CD14-positive monocyte (primary cell): ENCODE data around the gene TATDN2. TPM values are rescaled to one million over a fixed set of nuclear protein-coding genes. Genes with fewer than 3 reads are reported as not detected.

Experiments
- DNase-seq, 3 donors: peaks; one replicate each; pipeline ENCODE4 v3.0.0-alpha.2; 2011 to 2022
- H2AFZ ChIP-seq: 2 replicates; pipeline ENCODE4 v1.6.0; 2012; ENCODE audit warnings: mild to moderate bottlenecking, low read depth, low read length, inconsistent platforms; ENCODE audit not compliant: insufficient read depth, poor library complexity, severe bottlenecking
- H3K27ac ChIP-seq, 2 donors: 1 replicate in 1 of 2; 2 replicates in 1 of 2; pipeline ENCODE4 v1.5.1; 2012 to 2013; ENCODE audit warnings: low read length in 2 of 2, control low read depth in 1 of 2, inconsistent platforms in 1 of 2, low read depth in 1 of 2, mild to moderate bottlenecking in 1 of 2
- H3K27me3 ChIP-seq, 2 donors: one replicate each; pipeline versions ENCODE4 v1.6.0 to v1.6.1; 2011 to 2013; ENCODE audit warnings: low read length in 2 of 2; ENCODE audit not compliant: control insufficient read depth in 2 of 2, insufficient read depth in 2 of 2
- H3K36me3 ChIP-seq, 2 donors: replicated peaks in 1 of 2; 1 replicate in 1 of 2; 2 replicates in 1 of 2; pipeline versions ENCODE4 v1.5.1 to v1.6.1; 2012 to 2013; ENCODE audit warnings: low read length in 2 of 2, control low read depth in 1 of 2, inconsistent platforms in 1 of 2, mild to moderate bottlenecking in 1 of 2; ENCODE audit not compliant: insufficient read depth in 2 of 2, control insufficient read depth in 1 of 2
- H3K4me1 ChIP-seq, 2 donors: 1 replicate in 1 of 2; 2 replicates in 1 of 2; pipeline versions ENCODE4 v1.5.1 to v1.6.1; 2012 to 2013; ENCODE audit warnings: low read length in 2 of 2, control low read depth in 1 of 2, inconsistent platforms in 1 of 2, mild to moderate bottlenecking in 1 of 2, moderate library complexity in 1 of 2; ENCODE audit not compliant: insufficient read depth in 2 of 2, control insufficient read depth in 1 of 2
- H3K4me2 ChIP-seq: replicated peaks from 2 replicates; pipeline ENCODE3; 2012; ENCODE audit warnings: low read length, moderate library complexity, mild to moderate bottlenecking; ENCODE audit not compliant: poor library complexity, severe bottlenecking; ENCODE audit errors: extremely low read depth
- H3K4me3 ChIP-seq, 3 experiments: fragments of 200-600 bp in 1 of 3; sonication (generic) in 1 of 3; replicated peaks in 1 of 3; 1 replicate in 2 of 3; 2 replicates in 1 of 3; pipeline ENCODE4 v1.5.1; 2011 to 2013; ENCODE audit warnings: low read length in 3 of 3, mild to moderate bottlenecking in 3 of 3, control low read depth in 2 of 3, low read depth in 2 of 3, inconsistent platforms in 1 of 3, moderate library complexity in 1 of 3
- H3K79me2 ChIP-seq: 2 replicates; pipeline ENCODE4 v1.6.0; 2012; ENCODE audit warnings: mild to moderate bottlenecking, control low read depth, inconsistent platforms, low read length, moderate library complexity; ENCODE audit not compliant: insufficient read depth
- H3K9ac ChIP-seq: 2 replicates; pipeline ENCODE4 v1.6.0; 2017; ENCODE audit warnings: low read length, mild to moderate bottlenecking; ENCODE audit not compliant: insufficient read depth, poor library complexity, severe bottlenecking
- H3K9me3 ChIP-seq, 2 donors: replicated peaks in 1 of 2; 1 replicate in 1 of 2; 2 replicates in 1 of 2; pipeline versions ENCODE4 v1.5.1 to v1.6.1; 2012 to 2013; ENCODE audit warnings: low read length in 2 of 2, control low read depth in 1 of 2; ENCODE audit not compliant: control insufficient read depth in 1 of 2, insufficient read depth in 1 of 2
- H4K20me1 ChIP-seq: 2 replicates; pipeline ENCODE4 v1.6.0; 2012; ENCODE audit warnings: mild to moderate bottlenecking, low read length, control low read depth, moderate library complexity; ENCODE audit not compliant: insufficient read depth
- H3K27ac Mint-ChIP-seq, 7 donors: one replicate each; pipeline ENCODE4 v1.8.0; 2020; ENCODE audit warnings: mild to moderate bottlenecking in 7 of 7, mixed read lengths in 7 of 7, moderate library complexity in 6 of 7, inconsistent platforms in 2 of 7
- H3K27me3 Mint-ChIP-seq, 3 donors: one replicate each; pipeline ENCODE4 v1.8.0; 2021 to 2022; ENCODE audit warnings: low read depth in 3 of 3, mild to moderate bottlenecking in 3 of 3, mixed read lengths in 3 of 3, moderate library complexity in 3 of 3, inconsistent platforms in 1 of 3
- H3K36me3 Mint-ChIP-seq, 2 donors: one replicate each; pipeline ENCODE4 v1.8.0; 2020; ENCODE audit warnings: mixed read lengths in 2 of 2, inconsistent platforms in 1 of 2, mild to moderate bottlenecking in 1 of 2
- H3K4me1 Mint-ChIP-seq: one replicate; pipeline ENCODE4 v1.8.0; 2020; ENCODE audit warnings: mild to moderate bottlenecking, mixed read lengths
- H3K4me3 Mint-ChIP-seq, 2 donors: one replicate each; pipeline ENCODE4 v1.8.0; 2020; ENCODE audit warnings: mild to moderate bottlenecking in 2 of 2, mixed read lengths in 2 of 2, moderate library complexity in 1 of 2
- H3K9me3 Mint-ChIP-seq, 7 donors: one replicate each; pipeline ENCODE4 v1.8.0; 2020 to 2022; ENCODE audit warnings: mixed read lengths in 7 of 7, mild to moderate bottlenecking in 6 of 7, moderate library complexity in 6 of 7, inconsistent platforms in 2 of 7
- WGBS: methylation state at CpG from one replicate; pipeline ENCODE4 v1.1.5; 2013; ENCODE audit warnings: missing lambda C conversion rate; ENCODE audit not compliant: insufficient coverage; 5-methylcytosine and 5-hydroxymethylcytosine counted together
- intact Hi-C, 2 donors: fragments of 100-400 bp; cut with micrococcal nuclease; formaldehyde crosslinking; loops; one replicate each; pipeline versions ENCODE4 v1.15.0 to v1.15.1; 2023
- polyA plus RNA-seq, 3 donors: library from polyadenylated mRNA; depleted of rRNA in 1 of 3; unstranded in 2 of 3; stranded (reverse) in 1 of 3; fragments of 300-500 nt in 2 of 3; fragments of >200 nt in 1 of 3; fragmentation: Illumina TruSeq in 2 of 3; gene quantifications; 1 replicate in 2 of 3; 2 replicates in 1 of 3; pipeline ENCODE4 v1.2.3, GENCODE V29; 2012 to 2021
- TF ChIP-seq, protein P1 (sequence below): fragments of 200-600 bp; IDR thresholded peaks from one replicate; pipeline ENCODE4 v1.8.0; 2022; ENCODE audit warnings: antibody characterized with exemption, mild to moderate bottlenecking

The TATDN2 gene
- polyA plus RNA-seq, 3 donors, result 6.0 to 27.1 (median 6.0) TPM

DNA sequence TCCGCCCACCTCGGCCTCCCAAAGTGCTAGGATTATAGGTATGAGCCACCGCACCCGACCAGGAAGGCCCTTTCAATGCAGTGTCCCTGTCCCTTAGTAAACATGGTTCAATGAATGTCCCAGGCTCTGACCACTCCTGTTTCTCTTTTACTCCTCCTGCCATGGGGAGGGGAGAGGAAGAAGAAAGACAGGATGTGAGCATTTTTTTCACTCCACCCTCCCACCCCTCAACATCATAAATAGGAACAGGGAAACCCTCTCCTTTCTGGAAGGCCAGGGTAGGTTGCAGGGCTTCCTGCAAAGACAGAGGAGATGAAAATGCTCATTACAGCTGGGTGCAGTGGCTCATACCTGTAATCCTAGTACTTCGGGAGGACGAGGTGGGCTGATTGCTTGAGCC, 7.5 kb upstream of the TATDN2 start:
- no peaks in the 10 kb centered on the region for H4K20me1 ChIP-seq
- no peaks in the 10 kb centered on the region for H3K27me3 ChIP-seq
- H3K4me1 ChIP-seq, result peaks cover 4 to 14% of the 10 kb centered on the region in 2 donors
- Mint-ChIP-seq H3K36me3 (peaks cover 31 to 33% of the 10 kb centered on the region in 2 donors), H3K4me1 (peaks cover 23% of the 10 kb centered on the region), H3K4me3 (no peak overlapping the region), H3K9me3 (peaks cover 8 to 22% (median 16%) of the 10 kb centered on the region in 7 donors), H3K27ac (no peak overlapping the region), H3K27me3 (peaks cover 0 to 4% (median 2%) of the 10 kb centered on the region in 3 donors)
- no peak overlapping the region for H3K9ac ChIP-seq
- TF ChIP-seq, protein P1, sequence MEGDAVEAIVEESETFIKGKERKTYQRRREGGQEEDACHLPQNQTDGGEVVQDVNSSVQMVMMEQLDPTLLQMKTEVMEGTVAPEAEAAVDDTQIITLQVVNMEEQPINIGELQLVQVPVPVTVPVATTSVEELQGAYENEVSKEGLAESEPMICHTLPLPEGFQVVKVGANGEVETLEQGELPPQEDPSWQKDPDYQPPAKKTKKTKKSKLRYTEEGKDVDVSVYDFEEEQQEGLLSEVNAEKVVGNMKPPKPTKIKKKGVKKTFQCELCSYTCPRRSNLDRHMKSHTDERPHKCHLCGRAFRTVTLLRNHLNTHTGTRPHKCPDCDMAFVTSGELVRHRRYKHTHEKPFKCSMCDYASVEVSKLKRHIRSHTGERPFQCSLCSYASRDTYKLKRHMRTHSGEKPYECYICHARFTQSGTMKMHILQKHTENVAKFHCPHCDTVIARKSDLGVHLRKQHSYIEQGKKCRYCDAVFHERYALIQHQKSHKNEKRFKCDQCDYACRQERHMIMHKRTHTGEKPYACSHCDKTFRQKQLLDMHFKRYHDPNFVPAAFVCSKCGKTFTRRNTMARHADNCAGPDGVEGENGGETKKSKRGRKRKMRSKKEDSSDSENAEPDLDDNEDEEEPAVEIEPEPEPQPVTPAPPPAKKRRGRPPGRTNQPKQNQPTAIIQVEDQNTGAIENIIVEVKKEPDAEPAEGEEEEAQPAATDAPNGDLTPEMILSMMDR, result no peak
- no peak overlapping the region for H2AFZ ChIP-seq
- H3K4me2 ChIP-seq, result no peak overlapping the region
- no peak overlapping the region for H3K4me3 ChIP-seq
- peaks cover 0 to 9% of the 10 kb centered on the region in 2 donors for H3K36me3 ChIP-seq
- intact Hi-C loops, result loop anchor here in 1 of 2 donors (10.0 kb wide), 1 partner anchor 216 kb away; the partner anchor contains the start of gene FANCD2
- whole genome bisulfite sequencing, result 91% methylated on average over 6 of the region's 6 CpGs
- no peak for DNase-seq
- H3K9me3 ChIP-seq, result peaks cover 7 to 16% of the 10 kb centered on the region in 2 donors
- H3K79me2 ChIP-seq, result no peaks in the 10 kb centered on the region
- no peak overlapping the region for H3K27ac ChIP-seq

DNA sequence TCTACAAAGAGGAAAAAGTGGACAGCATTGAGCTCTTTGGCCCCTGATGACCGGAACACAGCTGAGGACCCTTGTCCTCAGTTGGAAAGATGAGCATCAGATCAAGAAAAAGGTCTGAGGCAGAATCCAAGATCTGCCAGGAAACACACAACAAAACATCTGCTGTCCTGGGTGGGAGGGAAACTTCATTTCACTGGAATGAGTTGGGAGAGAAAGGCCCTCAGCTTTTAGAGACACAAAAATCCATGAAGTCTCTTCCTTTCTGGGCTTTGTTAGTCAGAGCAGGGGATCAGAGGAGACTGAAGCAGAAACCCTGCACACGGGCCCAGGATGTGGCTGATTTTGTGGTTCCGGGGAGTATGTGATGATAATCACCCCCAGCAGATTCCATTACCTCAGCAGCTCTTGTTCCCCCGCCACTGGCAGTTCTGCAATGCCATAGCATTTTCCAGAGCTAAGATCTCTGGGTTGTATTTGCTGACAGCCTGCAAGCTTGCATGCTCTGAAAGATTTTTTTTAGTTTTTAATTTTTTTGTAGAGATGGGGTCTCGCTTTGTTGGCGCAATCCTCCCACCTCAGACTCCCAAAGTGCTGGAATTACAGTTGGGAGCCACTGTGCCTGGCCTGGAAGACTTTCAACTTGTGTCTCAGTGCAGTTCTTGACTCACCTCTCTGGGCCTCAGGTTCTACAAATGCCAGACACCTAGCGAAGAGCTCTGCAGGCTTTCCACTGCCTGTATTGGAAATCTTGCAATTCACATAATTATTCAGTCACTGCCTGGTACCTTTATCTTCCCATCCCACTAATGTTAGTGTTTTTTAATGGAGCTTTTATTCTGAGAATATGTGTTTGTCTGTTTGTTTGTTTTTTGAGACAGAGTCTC, 5.8 kb upstream of the TATDN2 start:
- peaks cover 0 to 4% (median 2%) of the 10 kb centered on the region in 3 donors for H3K27me3 Mint-ChIP-seq
- Histone ChIP-seq H3K4me2 (no peak overlapping the region), H3K9me3 (peaks cover 17 to 23% of the 10 kb centered on the region in 2 donors), H3K9ac (no peak overlapping the region), H3K27ac (no peak overlapping the region), H3K4me3 (no peak overlapping the region), H3K36me3 (no peaks in the 10 kb centered on the region), H4K20me1 (no peaks in the 10 kb centered on the region), H2AFZ (no peak overlapping the region), H3K4me1 (peaks cover 4 to 14% of the 10 kb centered on the region in 2 donors), H3K27me3 (no peaks in the 10 kb centered on the region), H3K79me2 (no peaks in the 10 kb centered on the region)
- H3K4me1 Mint-ChIP-seq, result peaks cover 23% of the 10 kb centered on the region
- H3K9me3 Mint-ChIP-seq, result peaks cover 15 to 36% (median 27%) of the 10 kb centered on the region in 7 donors
- H3K27ac Mint-ChIP-seq, result peak overlapping the region in 4 of 7 donors; percentile 42 to 64 (median 58)
- peaks cover 21 to 25% of the 10 kb centered on the region in 2 donors for H3K36me3 Mint-ChIP-seq
- TF ChIP-seq, protein P1, result no peak
- intact Hi-C loops, result loop anchor here in 1 of 2 donors (10.0 kb wide), 1 partner anchor 218 kb away; the partner anchor contains the start of gene FANCD2
- no peak overlapping the region for H3K4me3 Mint-ChIP-seq
- no peak for DNase-seq
- WGBS, result 100% methylated on average over 2 of the region's 7 CpGs
